Caco-2 (cell line): ENCODE data around the gene RNASET2. TPM values are rescaled to one million over a fixed set of nuclear protein-coding genes. Genes with fewer than 3 reads are reported as not detected.

Experiments used
- BruUV-seq: library from RNA; stranded (reverse); fragments of 400-500 nt; replicated peaks from 2 replicates; lab custom pipeline; 2021; lab: Mats Ljungman, UMichigan
- CTCF ChIA-PET: fragments of 300-600 bp; sonication (Branson Sonifier 250); formaldehyde crosslinking; loops from one replicate; lab custom pipeline; 2022; ENCODE audit warnings: antibody characterized with exemption; lab: Charles Lee
- POLR2A ChIA-PET: fragments of 300-600 bp; sonication (Branson Sonifier 250); formaldehyde crosslinking; loops from one replicate; lab custom pipeline; 2022; ENCODE audit warnings: antibody characterized with exemption; lab: Charles Lee
- DNase-seq, 2 experiments: peaks; one replicate each; pipeline versions ENCODE4 v3.0.0 to v3.0.0-alpha.2; 2020 to 2022
- H3K27me3 ChIP-seq: replicated peaks from 2 replicates; pipeline ENCODE4 v1.6.0; 2011; ENCODE audit warnings: low read length; ENCODE audit not compliant: control insufficient read depth, insufficient read depth
- H3K36me3 ChIP-seq: 2 replicates; pipeline ENCODE4 v1.5.1; 2011; ENCODE audit warnings: low read length; ENCODE audit not compliant: control insufficient read depth, insufficient read depth
- H3K4me1 ChIP-seq: fragments of 250-450 bp; sonication (Bioruptor Pico); 2 replicates; pipeline ENCODE4 v1.5.1; 2020; ENCODE audit warnings: mild to moderate bottlenecking
- H3K4me3 ChIP-seq: 2 replicates; pipeline ENCODE4 v1.5.1; 2011; ENCODE audit warnings: low read depth, mild to moderate bottlenecking, control low read depth, low read length
- H3K9me3 ChIP-seq: fragments of 250-450 bp; sonication (Bioruptor Pico); 2 replicates; pipeline ENCODE4 v1.5.1; 2020; ENCODE audit warnings: mild to moderate bottlenecking, moderate library complexity
- H3K27ac Mint-ChIP-seq: one replicate; pipeline ENCODE4 v1.8.0; 2022; ENCODE audit warnings: mixed read lengths; ENCODE audit not compliant: unreplicated experiment
- H3K27me3 Mint-ChIP-seq: one replicate; pipeline ENCODE4 v1.8.0; 2022; ENCODE audit warnings: mixed read lengths; ENCODE audit not compliant: insufficient read depth, unreplicated experiment
- H3K36me3 Mint-ChIP-seq: one replicate; pipeline ENCODE4 v1.8.0; 2022; ENCODE audit warnings: mild to moderate bottlenecking, mixed read lengths; ENCODE audit not compliant: insufficient read depth, unreplicated experiment
- H3K4me1 Mint-ChIP-seq: one replicate; pipeline ENCODE4 v1.8.0; 2022; ENCODE audit warnings: low read depth, mixed read lengths; ENCODE audit not compliant: unreplicated experiment
- H3K4me3 Mint-ChIP-seq: one replicate; pipeline ENCODE4 v1.8.0; 2022; ENCODE audit warnings: mild to moderate bottlenecking, moderate library complexity, mixed read lengths; ENCODE audit not compliant: unreplicated experiment
- H3K9me3 Mint-ChIP-seq: one replicate; pipeline ENCODE4 v1.8.0; 2022; ENCODE audit warnings: mixed read lengths; ENCODE audit not compliant: unreplicated experiment
- intact Hi-C: fragments of 100-400 bp; cut with micrococcal nuclease; formaldehyde crosslinking; loops from one replicate; pipeline ENCODE4 v1.10.0; 2022; ENCODE audit not compliant: unreplicated experiment
- total RNA-seq: library from RNA; stranded (reverse); gene quantifications from 2 replicates; pipeline ENCODE4 v1.2.3, GENCODE V29; 2022
- TF ChIP-seq, protein P1 (sequence below), 2 experiments: fragments of 200-600 bp in 1 of 2; IDR thresholded peaks; 1 replicate in 1 of 2; 2 replicates in 1 of 2; pipeline versions ENCODE4 v1.5.1 to v1.8.0; 2011 to 2022; ENCODE audit warnings: antibody characterized with exemption in 1 of 2, control low read depth in 1 of 2, inconsistent platforms in 1 of 2, low read depth in 1 of 2, low read length in 1 of 2, mild to moderate bottlenecking in 1 of 2, moderate library complexity in 1 of 2; ENCODE audit not compliant: insufficient read depth in 1 of 2, severe bottlenecking in 1 of 2, unreplicated experiment in 1 of 2

Gene RNASET2
- total RNA-seq, 1 experiment from 2014 or later, result 59.1 TPM

DNA sequence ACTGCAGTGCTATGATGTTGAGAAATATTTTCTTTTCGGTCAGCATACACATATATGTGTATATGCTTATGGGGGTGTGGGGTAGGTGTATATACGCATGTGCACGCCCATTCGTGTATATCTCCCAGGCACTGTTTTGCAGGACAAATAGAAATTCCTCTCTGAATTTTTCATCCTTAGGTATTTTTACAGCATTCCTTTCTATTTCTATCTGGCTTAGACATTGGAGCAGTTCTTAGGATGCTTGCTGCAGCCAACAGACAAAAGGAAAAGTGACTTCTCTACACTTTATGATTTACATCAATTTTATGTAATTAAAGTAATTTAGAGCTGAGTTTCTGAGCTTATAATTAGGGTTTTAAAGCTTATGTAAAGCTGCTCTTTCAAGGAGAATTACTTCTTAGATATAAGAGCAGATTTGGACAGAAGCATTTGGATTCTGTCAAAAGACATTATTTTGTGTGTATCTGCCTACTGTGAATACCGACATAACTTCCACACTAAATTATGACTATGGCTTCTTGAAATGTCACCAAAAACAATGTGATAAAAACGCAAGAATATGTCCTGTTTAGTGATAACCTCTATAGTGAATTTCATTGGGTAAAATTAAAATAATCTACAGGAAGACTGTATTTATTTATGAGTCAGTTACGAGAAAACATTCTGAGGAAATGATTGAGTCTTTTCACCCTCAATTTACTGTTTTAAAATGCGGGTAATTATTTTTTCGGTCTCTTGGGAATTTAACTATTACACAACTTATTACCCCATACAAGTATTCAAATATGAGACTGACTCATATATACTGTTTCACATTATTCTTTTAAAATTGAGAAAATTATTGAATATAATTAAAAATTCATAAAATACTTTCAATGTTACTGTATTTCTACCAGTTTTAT lies 21.5 kb upstream of the RNASET2 start:
- CTCF ChIA-PET, result no interaction called here

GRCh38 chr6:166976636-166977035 lies 20.3 kb upstream of the RNASET2 start:
- Histone ChIP-seq H3K9me3 (no peaks in the 10 kb centered on the region), H3K36me3 (no peaks in the 10 kb centered on the region), H3K4me1 (no peaks in the 10 kb centered on the region), H3K27me3 (no peaks in the 10 kb centered on the region), H3K4me3 (no peak overlapping the region)
- TF ChIP-seq, protein P1, sequence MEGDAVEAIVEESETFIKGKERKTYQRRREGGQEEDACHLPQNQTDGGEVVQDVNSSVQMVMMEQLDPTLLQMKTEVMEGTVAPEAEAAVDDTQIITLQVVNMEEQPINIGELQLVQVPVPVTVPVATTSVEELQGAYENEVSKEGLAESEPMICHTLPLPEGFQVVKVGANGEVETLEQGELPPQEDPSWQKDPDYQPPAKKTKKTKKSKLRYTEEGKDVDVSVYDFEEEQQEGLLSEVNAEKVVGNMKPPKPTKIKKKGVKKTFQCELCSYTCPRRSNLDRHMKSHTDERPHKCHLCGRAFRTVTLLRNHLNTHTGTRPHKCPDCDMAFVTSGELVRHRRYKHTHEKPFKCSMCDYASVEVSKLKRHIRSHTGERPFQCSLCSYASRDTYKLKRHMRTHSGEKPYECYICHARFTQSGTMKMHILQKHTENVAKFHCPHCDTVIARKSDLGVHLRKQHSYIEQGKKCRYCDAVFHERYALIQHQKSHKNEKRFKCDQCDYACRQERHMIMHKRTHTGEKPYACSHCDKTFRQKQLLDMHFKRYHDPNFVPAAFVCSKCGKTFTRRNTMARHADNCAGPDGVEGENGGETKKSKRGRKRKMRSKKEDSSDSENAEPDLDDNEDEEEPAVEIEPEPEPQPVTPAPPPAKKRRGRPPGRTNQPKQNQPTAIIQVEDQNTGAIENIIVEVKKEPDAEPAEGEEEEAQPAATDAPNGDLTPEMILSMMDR (IDR thresholded peaks at IDR 0.05; ENCODE audit: insufficient read depth in 1 of 2, low read depth in 1 of 2, low read length in 1 of 2, severe bottlenecking in 1 of 2, unreplicated experiment in 1 of 2), result no peak
- no peak for DNase-seq
- H3K27ac Mint-ChIP-seq, result no peak overlapping the region
- H3K27me3 Mint-ChIP-seq, result no peaks in the 10 kb centered on the region
- H3K4me1 Mint-ChIP-seq, result no peaks in the 10 kb centered on the region
- peaks cover 6% of the 10 kb centered on the region for H3K36me3 Mint-ChIP-seq
- intact Hi-C loops, result no loop called here
- ChIA-PET POLR2A (no interaction called here), CTCF (no interaction called here)
- no peak overlapping the region for H3K4me3 Mint-ChIP-seq
- H3K9me3 Mint-ChIP-seq, result no peaks in the 10 kb centered on the region
- BruUV-seq, result no TSS peak

More for the DNA sequence above, 21.5 kb upstream of the RNASET2 start:
- Mint-ChIP-seq H3K9me3 (peaks cover 9% of the 10 kb centered on the region), H3K27me3 (no peaks in the 10 kb centered on the region), H3K36me3 (peaks cover 10% of the 10 kb centered on the region), H3K27ac (no peak overlapping the region), H3K4me3 (no peak overlapping the region), H3K4me1 (no peaks in the 10 kb centered on the region)
- BruUV-seq, result no TSS peak
- Histone ChIP-seq H3K9me3 (no peaks in the 10 kb centered on the region), H3K4me1 (no peaks in the 10 kb centered on the region), H3K36me3 (no peaks in the 10 kb centered on the region), H3K27me3 (no peaks in the 10 kb centered on the region), H3K4me3 (no peak overlapping the region)
- TF ChIP-seq, protein P1 (IDR thresholded peaks at IDR 0.05; ENCODE audit: insufficient read depth in 1 of 2, low read depth in 1 of 2, low read length in 1 of 2, severe bottlenecking in 1 of 2, unreplicated experiment in 1 of 2), result no peak
- intact Hi-C loops, result no loop called here
- DNase-seq, result no peak
- POLR2A ChIA-PET, result no interaction called here

DNA sequence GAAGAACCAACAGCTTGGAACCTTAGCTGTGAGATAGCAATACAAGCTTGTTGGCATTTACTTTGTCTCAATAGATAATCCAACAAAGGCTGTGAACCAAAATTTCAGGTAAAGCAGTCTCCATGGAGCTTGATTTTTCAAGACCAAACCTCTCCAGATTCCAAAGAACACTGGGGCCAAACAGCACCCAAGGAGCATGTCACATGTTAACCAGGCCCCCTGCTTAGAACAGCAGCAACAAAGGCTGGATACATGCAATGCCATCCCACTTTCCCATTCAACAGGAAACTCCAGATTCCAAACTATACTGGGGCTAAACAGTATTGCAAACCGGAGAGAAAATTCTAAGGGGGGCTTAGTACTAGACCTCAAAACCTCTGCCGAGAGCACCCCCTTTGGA lies 15.8 kb upstream of the RNASET2 start:
- Mint-ChIP-seq H3K27me3 (no peaks in the 10 kb centered on the region), H3K4me1 (no peaks in the 10 kb centered on the region), H3K4me3 (no peak overlapping the region), H3K27ac (no peak overlapping the region), H3K36me3 (no peaks in the 10 kb centered on the region), H3K9me3 (peaks cover 8% of the 10 kb centered on the region)
- Histone ChIP-seq H3K27me3 (no peaks in the 10 kb centered on the region), H3K4me3 (no peak overlapping the region), H3K4me1 (no peaks in the 10 kb centered on the region), H3K36me3 (no peaks in the 10 kb centered on the region), H3K9me3 (no peaks in the 10 kb centered on the region)
- intact Hi-C loops, result no loop called here
- POLR2A ChIA-PET, result no interaction called here
- DNase-seq, result no peak
- TF ChIP-seq, protein P1 (IDR thresholded peaks at IDR 0.05; ENCODE audit: insufficient read depth in 1 of 2, low read depth in 1 of 2, low read length in 1 of 2, severe bottlenecking in 1 of 2, unreplicated experiment in 1 of 2), result no peak
- no TSS peak for BruUV-seq
- CTCF ChIA-PET, result no interaction called here
